HepG2 (cell line): ENCODE results near the gene RABL6. TPM values are rescaled to one million over a fixed set of nuclear protein-coding genes. Genes with fewer than 3 reads are reported as not detected.

Experiments
- BRD4 ChIP-seq: sonication (generic); formaldehyde crosslinking; IDR thresholded peaks from 2 replicates; pipeline ENCODE4 v1.4.0; 2020; ENCODE audit warnings: missing genetic modification reagents
- CBX1 ChIP-seq: IDR thresholded peaks from one replicate; pipeline ENCODE4 v1.6.1; 2016; ENCODE audit warnings: antibody characterized with exemption, low read depth
- FOXO1 ChIP-seq: sonication (generic); formaldehyde crosslinking; IDR thresholded peaks from 2 replicates; pipeline ENCODE4 v1.4.0; 2020; ENCODE audit warnings: missing genetic modification reagents
- GMEB1 ChIP-seq: sonication (generic); formaldehyde crosslinking; IDR thresholded peaks from 2 replicates; pipeline ENCODE4 v1.5.1; 2020; ENCODE audit warnings: missing genetic modification reagents, mild to moderate bottlenecking, borderline replicate concordance
- HDAC2 ChIP-seq: sonication (generic); formaldehyde crosslinking; IDR thresholded peaks from 2 replicates; pipeline ENCODE4 v1.4.0; 2020; ENCODE audit warnings: missing genetic modification reagents
- MED13 ChIP-seq: sonication (generic); formaldehyde crosslinking; IDR thresholded peaks from 2 replicates; pipeline ENCODE4 v1.5.0; 2020; ENCODE audit warnings: missing genetic modification reagents
- MTF1 ChIP-seq: sonication (generic); formaldehyde crosslinking; IDR thresholded peaks from 2 replicates; pipeline ENCODE4 v1.5.0; 2020; ENCODE audit warnings: missing genetic modification reagents
- POLR2AphosphoS5 ChIP-seq: IDR thresholded peaks from 2 replicates; pipeline ENCODE4 v1.6.1; 2012; ENCODE audit warnings: low read depth, low read length
- SALL1 ChIP-seq: sonication (generic); formaldehyde crosslinking; IDR thresholded peaks from 2 replicates; pipeline ENCODE4 v1.8.0; 2022; ENCODE audit warnings: mild to moderate bottlenecking, missing genetic modification reagents
- THAP7 ChIP-seq: sonication (generic); formaldehyde crosslinking; IDR thresholded peaks from 2 replicates; pipeline ENCODE4 v1.8.1; 2023; ENCODE audit warnings: mild to moderate bottlenecking, missing genetic modification reagents
- TP53 ChIP-seq: sonication (generic); formaldehyde crosslinking; conservative IDR thresholded peaks from 2 replicates; pipeline ENCODE4 v1.4.0; 2020; ENCODE audit warnings: missing genetic modification reagents
- ZFY ChIP-seq: sonication (generic); formaldehyde crosslinking; IDR thresholded peaks from 2 replicates; pipeline ENCODE4 v1.4.0; 2020; ENCODE audit warnings: missing genetic modification reagents
- ZNF572 ChIP-seq: sonication (generic); formaldehyde crosslinking; IDR thresholded peaks from 2 replicates; pipeline ENCODE4 v1.5.1; 2020; ENCODE audit warnings: mild to moderate bottlenecking, missing genetic modification reagents
- ZNF687 ChIP-seq: sonication (generic); formaldehyde crosslinking; IDR thresholded peaks from 2 replicates; pipeline ENCODE4 v1.5.1; 2020; ENCODE audit warnings: mild to moderate bottlenecking, missing genetic modification reagents, moderate library complexity
- ZNF788 ChIP-seq: sonication (generic); formaldehyde crosslinking; IDR thresholded peaks from 2 replicates; pipeline ENCODE4 v1.5.0; 2020; ENCODE audit warnings: mild to moderate bottlenecking, missing genetic modification reagents, borderline replicate concordance
- polyA plus RNA-seq, 8 experiments: library from polyadenylated mRNA; depleted of rRNA in 3 of 8; stranded (reverse) in 7 of 8; unstranded in 1 of 8; fragments of >200 nt; fragmentation: Illumina TruSeq in 4 of 8; extraction: Trizol in 4 of 8; gene quantifications; 2 replicates each; pipeline versions ENCODE4 v1.2.1 to v1.2.3, GENCODE V29; 2011 to 2016; ENCODE audit warnings: low read depth in 4 of 8, missing spikeins in 1 of 8, mixed read lengths in 1 of 8; ENCODE audit not compliant: insufficient read depth in 1 of 8
- total RNA-seq, 5 experiments: library from RNA; depleted of rRNA; stranded (reverse); fragments of >200 nt; fragmentation: Illumina TruSeq; extraction: Trizol; gene quantifications; 2 replicates each; pipeline ENCODE4 v1.2.3, GENCODE V29; 2016; ENCODE audit warnings: low read depth in 1 of 5
- TF ChIP-seq, protein P1 (sequence below): IDR thresholded peaks from 2 replicates; pipeline ENCODE4 v1.6.1; 2016; ENCODE audit warnings: low read depth, borderline replicate concordance
- TF ChIP-seq, protein P2 (sequence below): IDR thresholded peaks from 2 replicates; pipeline ENCODE4 v1.6.1; 2016
- TF ChIP-seq, protein P3 (sequence below): sonication (generic); formaldehyde crosslinking; IDR thresholded peaks from 2 replicates; pipeline ENCODE4 v1.4.0; 2020; ENCODE audit warnings: missing genetic modification reagents

RABL6 gene
- total and polyA plus RNA-seq, 2 of the 13 experiments (the other 11 are each of a cell fraction or from before 2014, with no cell fraction given): 81.5 to 125 TPM

DNA sequence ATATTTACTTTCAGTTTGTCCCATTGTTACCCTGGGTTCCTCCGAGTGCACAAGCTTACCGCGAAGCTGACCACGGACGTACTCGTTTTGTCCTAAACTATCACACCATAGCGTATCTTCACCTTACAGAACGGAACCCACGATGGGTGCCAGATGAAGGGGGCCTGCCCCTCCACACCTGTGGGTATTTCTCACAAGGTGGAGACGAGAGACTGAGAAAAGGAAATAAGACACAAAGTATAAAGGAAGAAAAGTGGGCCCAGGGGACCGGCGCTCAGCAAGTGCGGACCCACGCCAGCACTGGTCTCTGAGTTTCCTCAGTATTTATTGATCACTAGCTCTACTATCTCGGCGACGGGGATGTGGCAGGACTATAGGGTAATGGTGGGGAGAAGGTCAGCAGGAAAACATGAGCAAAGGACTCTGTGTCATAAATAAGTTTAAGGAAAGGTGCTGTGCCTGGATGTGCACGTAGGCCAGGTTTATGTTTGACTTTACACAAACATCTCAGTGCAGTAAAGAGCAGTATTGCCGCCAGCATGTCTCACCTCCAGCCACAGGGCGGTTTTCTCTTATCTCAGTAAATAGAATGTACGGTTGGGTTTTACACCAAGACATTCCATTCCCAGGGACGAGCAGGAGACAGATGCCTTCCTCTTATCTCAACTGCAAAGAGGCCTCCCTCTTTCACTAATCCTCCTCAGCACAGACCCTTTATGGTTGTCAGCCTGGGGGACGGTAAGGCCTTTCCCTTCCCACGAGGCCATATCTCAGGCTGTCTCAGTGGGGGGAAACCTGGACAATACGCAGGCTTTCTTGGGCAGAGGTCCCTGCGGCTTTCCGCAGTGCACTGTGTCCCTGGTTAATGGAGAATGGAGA is 18.9 kb upstream of the RABL6 start (continued):
- peak; percentile 30; the same call in 1 of the 2 replicates for TF ChIP-seq THAP7 (CRISPR knock-in tag)
- TF ChIP-seq TP53 (CRISPR knock-in tag): 0 out of 2 replicates have a peak, but pooled peaks have one; percentile 39
- peak; percentile 89 for TF ChIP-seq MED13
- peak; percentile 52; the same call in 1 of the 2 replicates for TF ChIP-seq HDAC2 (CRISPR knock-in tag)
- TF ChIP-seq ZNF788 (CRISPR knock-in tag): peak; percentile 51; the same call in 1 of the 2 replicates
- TF ChIP-seq ZNF572: 0 out of 2 replicates have a peak, but pooled peaks have one; percentile 30
- TF ChIP-seq, protein P1, sequence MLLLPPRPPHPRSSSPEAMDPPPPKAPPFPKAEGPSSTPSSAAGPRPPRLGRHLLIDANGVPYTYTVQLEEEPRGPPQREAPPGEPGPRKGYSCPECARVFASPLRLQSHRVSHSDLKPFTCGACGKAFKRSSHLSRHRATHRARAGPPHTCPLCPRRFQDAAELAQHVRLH (CRISPR knock-in tag): peak; percentile 38; the same call in 1 of the 2 replicates
- TF ChIP-seq MTF1: 0 out of 2 replicates have a peak, but pooled peaks have one; percentile 31
- TF ChIP-seq ZNF687 (CRISPR knock-in tag): peak; percentile 50; the same call in 1 of the 2 replicates
- TF ChIP-seq, protein P2, sequence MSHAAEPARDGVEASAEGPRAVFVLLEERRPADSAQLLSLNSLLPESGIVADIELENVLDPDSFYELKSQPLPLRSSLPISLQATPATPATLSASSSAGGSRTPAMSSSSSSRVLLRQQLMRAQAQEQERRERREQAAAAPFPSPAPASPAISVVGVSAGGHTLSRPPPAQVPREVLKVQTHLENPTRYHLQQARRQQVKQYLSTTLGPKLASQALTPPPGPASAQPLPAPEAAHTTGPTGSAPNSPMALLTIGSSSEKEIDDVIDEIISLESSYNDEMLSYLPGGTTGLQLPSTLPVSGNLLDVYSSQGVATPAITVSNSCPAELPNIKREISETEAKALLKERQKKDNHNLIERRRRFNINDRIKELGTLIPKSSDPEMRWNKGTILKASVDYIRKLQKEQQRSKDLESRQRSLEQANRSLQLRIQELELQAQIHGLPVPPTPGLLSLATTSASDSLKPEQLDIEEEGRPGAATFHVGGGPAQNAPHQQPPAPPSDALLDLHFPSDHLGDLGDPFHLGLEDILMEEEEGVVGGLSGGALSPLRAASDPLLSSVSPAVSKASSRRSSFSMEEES: peak; percentile 27
- TF ChIP-seq FOXO1 (CRISPR knock-in tag): peak; percentile 67; the same call in 1 of the 2 replicates
- TF ChIP-seq, protein P3, sequence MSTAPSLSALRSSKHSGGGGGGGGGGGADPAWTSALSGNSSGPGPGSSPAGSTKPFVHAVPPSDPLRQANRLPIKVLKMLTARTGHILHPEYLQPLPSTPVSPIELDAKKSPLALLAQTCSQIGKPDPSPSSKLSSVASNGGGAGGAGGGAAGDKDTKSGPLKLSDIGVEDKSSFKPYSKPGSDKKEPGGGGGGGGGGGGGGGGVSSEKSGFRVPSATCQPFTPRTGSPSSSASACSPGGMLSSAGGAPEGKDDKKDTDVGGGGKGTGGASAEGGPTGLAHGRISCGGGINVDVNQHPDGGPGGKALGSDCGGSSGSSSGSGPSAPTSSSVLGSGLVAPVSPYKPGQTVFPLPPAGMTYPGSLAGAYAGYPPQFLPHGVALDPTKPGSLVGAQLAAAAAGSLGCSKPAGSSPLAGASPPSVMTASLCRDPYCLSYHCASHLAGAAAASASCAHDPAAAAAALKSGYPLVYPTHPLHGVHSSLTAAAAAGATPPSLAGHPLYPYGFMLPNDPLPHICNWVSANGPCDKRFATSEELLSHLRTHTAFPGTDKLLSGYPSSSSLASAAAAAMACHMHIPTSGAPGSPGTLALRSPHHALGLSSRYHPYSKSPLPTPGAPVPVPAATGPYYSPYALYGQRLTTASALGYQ (CRISPR knock-in tag): peak; percentile 85
- peak; percentile 59 for TF ChIP-seq ZFY (CRISPR knock-in tag)
- TF ChIP-seq CBX1: peak; percentile 56
- peak; percentile 71 for TF ChIP-seq POLR2AphosphoS5
- peak; percentile 63 for TF ChIP-seq SALL1 (CRISPR knock-in tag)
- peak; percentile 71; the same call in 1 of the 2 replicates for TF ChIP-seq BRD4 (CRISPR knock-in tag)
- TF ChIP-seq GMEB1 (CRISPR knock-in tag): peak; percentile 32; the same call in 1 of the 2 replicates
